Measurements from ENCODE around the gene NAA10. TPM values are rescaled to one million over a fixed set of nuclear protein-coding genes. Genes with fewer than 3 reads are reported as not detected.

The NAA10 gene
- total RNA-seq, 1 donor from 2014 or later = 109 TPM

DNA sequence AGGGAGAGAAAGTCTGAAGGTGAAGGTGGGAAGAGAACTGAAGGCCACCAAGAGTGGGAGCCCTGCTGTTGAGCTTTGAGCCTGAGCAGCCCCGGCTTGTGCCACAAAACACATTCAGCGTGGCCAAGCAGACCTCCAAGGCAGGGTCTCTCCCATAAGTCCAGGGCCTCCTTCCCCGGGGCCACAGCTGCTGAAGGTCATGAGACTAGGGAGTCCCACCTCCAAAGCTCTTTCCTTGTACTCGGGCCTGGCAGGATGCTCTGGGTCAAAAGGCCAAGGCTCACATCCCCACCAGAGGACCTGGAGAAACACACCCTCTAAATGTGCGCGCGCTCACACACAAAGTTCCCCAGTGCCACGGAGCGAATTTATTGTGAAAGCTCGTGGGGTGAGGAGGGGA, 5.3 kb downstream of the NAA10 start:
- peaks cover 39% of the 10 kb centered on the region for H3K4me1 Mint-ChIP-seq
- intact Hi-C loops (cut with micrococcal nuclease) = loop anchor here (5.0 kb wide), 2 partner anchors 112 to 332 kb away; partner anchors contain the start of gene CCNQ
- no peaks in the 10 kb centered on the region for H3K27me3 Mint-ChIP-seq
- no peak overlapping the region for H3K4me3 Mint-ChIP-seq
- H3K9me3 Mint-ChIP-seq = no peaks in the 10 kb centered on the region
- DNase-seq = no peak
- CTCF ChIA-PET = no interaction called here
- POLR2A ChIA-PET = interaction anchor here (0.5 to 10.3 kb wide), 2 partner anchors 13 to 41 kb away, joined by 6 to 305 read pairs; partner anchors contain the start of genes NAA10 and RENBP
- H3K27ac Mint-ChIP-seq = peak overlapping the region; percentile 93
- peaks cover 22% of the 10 kb centered on the region for H3K36me3 Mint-ChIP-seq (ENCODE audit: low read depth)
- TF ChIP-seq, protein P1, sequence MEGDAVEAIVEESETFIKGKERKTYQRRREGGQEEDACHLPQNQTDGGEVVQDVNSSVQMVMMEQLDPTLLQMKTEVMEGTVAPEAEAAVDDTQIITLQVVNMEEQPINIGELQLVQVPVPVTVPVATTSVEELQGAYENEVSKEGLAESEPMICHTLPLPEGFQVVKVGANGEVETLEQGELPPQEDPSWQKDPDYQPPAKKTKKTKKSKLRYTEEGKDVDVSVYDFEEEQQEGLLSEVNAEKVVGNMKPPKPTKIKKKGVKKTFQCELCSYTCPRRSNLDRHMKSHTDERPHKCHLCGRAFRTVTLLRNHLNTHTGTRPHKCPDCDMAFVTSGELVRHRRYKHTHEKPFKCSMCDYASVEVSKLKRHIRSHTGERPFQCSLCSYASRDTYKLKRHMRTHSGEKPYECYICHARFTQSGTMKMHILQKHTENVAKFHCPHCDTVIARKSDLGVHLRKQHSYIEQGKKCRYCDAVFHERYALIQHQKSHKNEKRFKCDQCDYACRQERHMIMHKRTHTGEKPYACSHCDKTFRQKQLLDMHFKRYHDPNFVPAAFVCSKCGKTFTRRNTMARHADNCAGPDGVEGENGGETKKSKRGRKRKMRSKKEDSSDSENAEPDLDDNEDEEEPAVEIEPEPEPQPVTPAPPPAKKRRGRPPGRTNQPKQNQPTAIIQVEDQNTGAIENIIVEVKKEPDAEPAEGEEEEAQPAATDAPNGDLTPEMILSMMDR (IDR thresholded peaks at IDR 0.05) = no peak
- no peak for ATAC-seq (ENCODE audit: low read depth)

DNA sequence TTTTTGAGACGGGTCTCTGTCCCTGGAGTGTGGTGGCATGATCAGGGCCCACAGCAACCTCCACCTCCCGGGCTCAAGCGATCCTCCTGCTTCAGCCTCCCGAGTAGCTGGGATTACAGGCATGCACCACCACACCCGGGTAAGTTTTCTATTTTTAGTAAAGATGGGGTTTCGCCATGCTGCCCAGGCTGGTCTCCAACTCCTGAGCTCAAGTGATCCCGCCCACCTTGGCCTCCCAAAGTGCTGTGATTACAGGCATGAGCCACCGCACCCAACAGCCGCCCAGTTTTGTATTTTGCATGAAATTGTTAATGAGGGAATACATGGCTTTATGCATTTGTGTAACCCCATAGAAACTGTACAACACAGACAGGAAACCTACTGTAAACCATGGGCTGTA, 6.0 kb downstream of the NAA10 start:
- peaks cover 42% of the 10 kb centered on the region for H3K4me1 Mint-ChIP-seq
- H3K27me3 Mint-ChIP-seq = no peaks in the 10 kb centered on the region
- ATAC-seq (ENCODE audit: low read depth) (no peak), DNase-seq (no peak)
- H3K9me3 Mint-ChIP-seq = no peaks in the 10 kb centered on the region
- H3K36me3 Mint-ChIP-seq (ENCODE audit: low read depth) = peaks cover 22% of the 10 kb centered on the region
- peak overlapping the region; percentile 44 for H3K4me3 Mint-ChIP-seq
- intact Hi-C loops (cut with micrococcal nuclease) = loop anchor here (1.0 to 5.0 kb wide), 5 partner anchors 41 to 332 kb away; partner anchors contain the start of genes CCNQ, HCFC1, IDH3G and SSR4
- TF ChIP-seq, protein P1 (IDR thresholded peaks at IDR 0.05) = no peak
- ChIA-PET CTCF (interaction anchor here (1.2 kb wide), 1 partner anchor 18 kb away, joined by 11 read pairs; no protein-coding TSS in a partner anchor), POLR2A (interaction anchor here (0.7 to 10.3 kb wide), 7 partner anchors 14 to 619 kb away, joined by 3 to 305 read pairs (median 5); partner anchors contain the start of genes HCFC1, IDH3G, IKBKG and NAA10)
- H3K27ac Mint-ChIP-seq = peak overlapping the region; percentile 93

DNA sequence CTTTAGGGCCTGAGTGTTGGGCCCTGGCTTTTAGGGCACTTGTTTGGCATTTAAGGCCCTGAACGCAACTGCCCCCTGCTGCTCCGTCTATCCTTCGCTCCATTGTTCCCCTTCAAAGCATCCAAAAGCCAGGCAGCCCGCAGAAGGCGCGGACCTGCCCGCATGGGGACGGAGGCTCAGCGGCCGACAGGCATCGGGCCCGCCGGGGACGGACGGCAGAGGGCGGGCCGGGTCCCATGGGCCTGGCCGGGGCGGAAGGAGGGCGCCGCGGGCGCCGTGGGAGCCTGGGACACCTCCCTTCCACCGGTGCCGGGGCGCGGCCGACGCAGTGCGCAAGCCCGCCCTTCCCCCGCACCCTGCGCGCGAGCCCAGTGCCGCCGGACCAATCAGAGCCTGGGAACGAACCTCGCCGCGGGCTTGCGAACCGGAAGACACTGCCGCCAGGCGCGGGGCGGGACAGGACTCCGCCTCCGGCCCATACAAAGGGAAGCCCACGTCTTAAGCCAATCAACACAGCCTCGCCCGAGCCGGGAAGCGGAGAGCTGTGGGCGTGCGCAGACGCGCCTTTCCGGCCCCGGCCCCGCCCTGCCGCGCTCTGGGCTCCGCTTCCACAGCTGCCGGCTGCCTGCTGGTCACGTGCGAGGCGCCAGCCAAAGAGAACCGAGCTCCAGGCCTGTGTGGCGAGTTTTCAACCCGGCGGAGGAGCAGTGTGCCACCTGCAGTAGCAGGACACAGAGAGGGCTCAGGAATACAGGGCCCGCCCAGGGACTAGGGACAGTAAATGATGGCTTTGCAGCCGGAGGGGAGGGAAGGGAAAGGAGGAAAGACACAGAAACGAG, 6.7 kb downstream of the NAA10 start:
- no peaks in the 10 kb centered on the region for H3K9me3 Mint-ChIP-seq
- ChIA-PET CTCF (interaction anchor here (1.2 kb wide), 1 partner anchor 19 kb away, joined by 11 read pairs; no protein-coding TSS in a partner anchor), POLR2A (interaction anchor here (0.5 to 10.3 kb wide), 17 partner anchors 15 to 747 kb away, joined by 3 to 305 read pairs (median 6); partner anchors contain the start of genes AVPR2, G6PD, HCFC1 and IDH3G)
- H3K27ac Mint-ChIP-seq = peak overlapping the region; percentile 96
- peak overlapping the region; percentile 87 for H3K4me3 Mint-ChIP-seq
- DNase-seq = peak; percentile 83
- H3K4me1 Mint-ChIP-seq = peaks cover 46% of the 10 kb centered on the region
- ATAC-seq (ENCODE audit: low read depth) = peak; percentile 66
- peaks cover 22% of the 10 kb centered on the region for H3K36me3 Mint-ChIP-seq (ENCODE audit: low read depth)
- intact Hi-C loops (cut with micrococcal nuclease) = loop anchor here (1.0 to 5.0 kb wide), 7 partner anchors 7 to 331 kb away; partner anchors contain the start of genes CCNQ, HCFC1, IDH3G and NAA10
- TF ChIP-seq, protein P1 (IDR thresholded peaks at IDR 0.05) = no peak
- H3K27me3 Mint-ChIP-seq = no peaks in the 10 kb centered on the region

- H3K9me3 Mint-ChIP-seq = no peaks in the 10 kb centered on the region
- CTCF ChIA-PET = interaction anchor here (7.7 kb wide), 1 partner anchor 21 kb away, joined by 146 read pairs; the partner anchor contains the start of gene RENBP
- peak overlapping the region; percentile 96 for H3K27ac Mint-ChIP-seq
- no peaks in the 10 kb centered on the region for H3K27me3 Mint-ChIP-seq
- intact Hi-C loops (cut with micrococcal nuclease) = loop anchor here (1.0 to 5.0 kb wide), 4 partner anchors 8 to 330 kb away; partner anchors contain the start of genes CCNQ and NAA10
- TF ChIP-seq, protein P1 (IDR thresholded peaks at IDR 0.05) = no peak
- ATAC-seq (ENCODE audit: low read depth) (no peak), DNase-seq (no peak)
- H3K4me3 Mint-ChIP-seq = peak overlapping the region; percentile 87
- H3K36me3 Mint-ChIP-seq (ENCODE audit: low read depth) = peaks cover 21% of the 10 kb centered on the region
- POLR2A ChIA-PET = interaction anchor here (0.5 to 10.3 kb wide), 13 partner anchors 15 to 747 kb away, joined by 3 to 305 read pairs (median 7); partner anchors contain the start of genes AVPR2, G6PD, HCFC1 and IDH3G
- H3K4me1 Mint-ChIP-seq = peaks cover 50% of the 10 kb centered on the region
These were observed 7.2 kb downstream of the NAA10 start for GRCh38 chrX:153927672-153927921.
